ENCODE results near the gene FAM171A2. TPM values are rescaled to one million over a fixed set of nuclear protein-coding genes. Genes with fewer than 3 reads are reported as not detected.

The FAM171A2 gene
- total RNA-seq, 2 donors from 2014 or later, result 2.9 TPM; not detected in 1

DNA sequence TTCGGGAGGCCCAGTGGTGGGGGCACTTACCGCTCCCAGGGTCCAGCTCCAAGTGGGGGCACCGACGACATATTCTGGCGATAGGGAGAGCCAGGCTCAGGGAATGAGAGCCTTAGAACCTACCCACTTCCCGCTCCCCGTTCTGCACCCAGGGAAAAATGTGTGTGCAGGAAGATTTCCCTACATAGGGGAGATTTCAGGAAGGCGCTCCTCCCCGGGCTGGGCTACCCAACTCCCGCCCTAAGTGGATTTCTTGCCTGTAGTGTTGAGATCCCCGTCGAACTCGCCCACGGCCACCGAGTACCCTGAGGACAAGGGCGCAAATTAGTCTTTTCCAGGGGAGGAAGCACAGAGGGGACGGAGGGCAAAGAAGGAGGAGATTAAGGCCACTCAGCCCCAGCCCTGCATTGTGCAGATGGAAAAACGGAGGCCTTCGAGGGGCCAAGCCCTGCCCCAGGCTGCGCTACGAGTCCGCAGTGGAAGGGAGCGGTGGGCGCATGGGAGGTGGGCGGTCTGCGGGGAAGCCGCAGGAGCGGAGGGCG lies 20.7 kb upstream of the FAM171A2 start:
- DNase-seq (no peak), ATAC-seq (no peak)
- TF ChIP-seq, protein P1, sequence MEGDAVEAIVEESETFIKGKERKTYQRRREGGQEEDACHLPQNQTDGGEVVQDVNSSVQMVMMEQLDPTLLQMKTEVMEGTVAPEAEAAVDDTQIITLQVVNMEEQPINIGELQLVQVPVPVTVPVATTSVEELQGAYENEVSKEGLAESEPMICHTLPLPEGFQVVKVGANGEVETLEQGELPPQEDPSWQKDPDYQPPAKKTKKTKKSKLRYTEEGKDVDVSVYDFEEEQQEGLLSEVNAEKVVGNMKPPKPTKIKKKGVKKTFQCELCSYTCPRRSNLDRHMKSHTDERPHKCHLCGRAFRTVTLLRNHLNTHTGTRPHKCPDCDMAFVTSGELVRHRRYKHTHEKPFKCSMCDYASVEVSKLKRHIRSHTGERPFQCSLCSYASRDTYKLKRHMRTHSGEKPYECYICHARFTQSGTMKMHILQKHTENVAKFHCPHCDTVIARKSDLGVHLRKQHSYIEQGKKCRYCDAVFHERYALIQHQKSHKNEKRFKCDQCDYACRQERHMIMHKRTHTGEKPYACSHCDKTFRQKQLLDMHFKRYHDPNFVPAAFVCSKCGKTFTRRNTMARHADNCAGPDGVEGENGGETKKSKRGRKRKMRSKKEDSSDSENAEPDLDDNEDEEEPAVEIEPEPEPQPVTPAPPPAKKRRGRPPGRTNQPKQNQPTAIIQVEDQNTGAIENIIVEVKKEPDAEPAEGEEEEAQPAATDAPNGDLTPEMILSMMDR (IDR thresholded peaks at IDR 0.05), result no peak
- no peak for TF ChIP-seq POLR2A (IDR thresholded peaks at IDR 0.05)
- Histone ChIP-seq H3K4me3 (no peak overlapping the region), H3K36me3 (replicated peaks in 1 of 2; ENCODE audit: insufficient read depth in 1 of 2, low read depth in 2 of 2) (no peaks in the 10 kb centered on the region), H3K27me3 (no peaks in the 10 kb centered on the region), H3K9me3 (no peaks in the 10 kb centered on the region), H3K27ac (no peak overlapping the region), H3K4me1 (peaks cover 17% of the 10 kb centered on the region)
- intact Hi-C loops (cut with DNase I), result no loop called here
- 17 to 32% methylated on average over 12 to 29 of the region's 29 CpGs for WGBS, 2 donors

DNA sequence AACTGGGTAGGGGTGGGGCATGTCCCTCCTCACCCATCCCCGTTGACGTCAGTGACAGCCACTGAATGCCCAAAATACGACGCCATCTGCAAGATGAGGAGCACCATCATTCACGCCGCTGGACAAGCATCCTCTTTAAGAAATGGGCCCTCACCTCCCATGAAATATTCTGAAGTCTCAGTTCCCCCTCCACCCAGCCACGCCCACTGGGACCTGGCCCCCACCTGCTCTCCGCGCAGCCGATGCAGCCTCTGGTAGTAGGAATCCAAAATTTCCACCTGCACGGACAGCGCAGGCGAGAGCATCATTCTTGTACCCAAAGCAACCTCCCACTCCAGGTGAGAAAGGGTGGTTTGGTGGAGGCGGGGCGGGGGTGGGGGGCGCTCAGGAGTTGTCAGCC lies 20.2 kb upstream of the FAM171A2 start:
- intact Hi-C loops (cut with DNase I), result no loop called here
- no peak for TF ChIP-seq POLR2A (IDR thresholded peaks at IDR 0.05)
- TF ChIP-seq, protein P1 (IDR thresholded peaks at IDR 0.05), result no peak
- WGBS, 2 donors, result 62 to 87% methylated on average over 8 to 16 of the region's 16 CpGs
- ATAC-seq (no peak), DNase-seq (no peak)
- no peaks in the 10 kb centered on the region for H3K27me3 ChIP-seq
- no peak overlapping the region for H3K27ac ChIP-seq
- H3K9me3 ChIP-seq, result no peaks in the 10 kb centered on the region
- no peak overlapping the region for H3K4me3 ChIP-seq
- H3K4me1 ChIP-seq, result peaks cover 17% of the 10 kb centered on the region
- no peaks in the 10 kb centered on the region for H3K36me3 ChIP-seq (replicated peaks in 1 of 2; ENCODE audit: insufficient read depth in 1 of 2, low read depth in 2 of 2)

DNA sequence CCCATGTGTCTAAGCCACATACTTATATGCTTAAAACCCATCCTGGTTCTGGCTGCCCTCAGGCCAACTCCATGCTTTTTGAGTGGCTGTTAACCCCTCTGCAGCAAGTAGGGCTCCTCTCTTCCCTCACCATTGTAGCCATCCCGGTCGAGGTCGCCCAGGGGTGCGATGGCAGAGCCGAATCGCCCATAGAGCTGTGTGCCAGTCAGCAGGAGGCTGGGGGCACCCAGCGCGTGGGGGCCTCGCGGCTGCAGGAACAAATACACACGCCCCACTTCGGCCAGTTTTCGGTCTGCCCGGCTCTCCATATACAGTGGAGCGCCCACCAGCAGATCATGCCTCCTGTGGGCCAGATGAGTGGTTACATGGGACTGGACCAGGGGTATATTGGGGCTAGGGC lies 19.7 kb upstream of the FAM171A2 start:
- TF ChIP-seq, protein P1 (IDR thresholded peaks at IDR 0.05), result no peak
- TF ChIP-seq POLR2A (IDR thresholded peaks at IDR 0.05), result no peak
- DNase-seq (no peak), ATAC-seq (no peak)
- H3K36me3 ChIP-seq (replicated peaks in 1 of 2; ENCODE audit: insufficient read depth in 1 of 2, low read depth in 2 of 2), result no peaks in the 10 kb centered on the region
- H3K27me3 ChIP-seq, result no peaks in the 10 kb centered on the region
- no peak overlapping the region for H3K27ac ChIP-seq
- intact Hi-C loops (cut with DNase I), result no loop called here
- 92 to 96% methylated on average over 11 to 15 of the region's 15 CpGs for WGBS, 2 donors
- H3K4me3 ChIP-seq, result no peak overlapping the region
- peaks cover 17% of the 10 kb centered on the region for H3K4me1 ChIP-seq
- no peaks in the 10 kb centered on the region for H3K9me3 ChIP-seq

DNA sequence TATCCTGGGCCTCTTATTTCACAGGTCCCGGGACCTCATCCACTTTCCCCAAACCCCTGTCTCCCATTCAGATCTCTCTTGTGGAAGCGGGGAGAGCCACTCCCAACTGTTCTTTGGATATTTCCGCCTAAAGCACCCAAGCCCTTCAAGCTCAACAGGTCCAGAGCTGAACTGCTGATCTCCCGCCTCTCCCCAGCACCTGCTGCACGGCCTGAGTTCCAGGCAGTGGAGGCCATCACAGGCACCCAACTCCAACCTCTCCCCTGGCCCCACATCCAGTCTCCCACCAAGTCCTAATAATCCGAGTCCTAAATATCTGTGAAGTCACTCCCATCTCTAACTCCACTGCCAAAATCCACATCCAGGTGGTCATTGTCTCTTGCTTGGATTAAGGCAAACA lies 19.3 kb upstream of the FAM171A2 start:
- TF ChIP-seq POLR2A (IDR thresholded peaks at IDR 0.05), result no peak
- WGBS, 2 donors, result 81 to 84% methylated on average over 6 of the region's 6 CpGs
- intact Hi-C loops (cut with DNase I), result no loop called here
- ATAC-seq (no peak), DNase-seq (no peak)
- Histone ChIP-seq H3K36me3 (replicated peaks in 1 of 2; ENCODE audit: insufficient read depth in 1 of 2, low read depth in 2 of 2) (no peaks in the 10 kb centered on the region), H3K9me3 (no peaks in the 10 kb centered on the region), H3K4me3 (no peak overlapping the region), H3K27me3 (no peaks in the 10 kb centered on the region), H3K27ac (no peak overlapping the region), H3K4me1 (peaks cover 17% of the 10 kb centered on the region)

DNA sequence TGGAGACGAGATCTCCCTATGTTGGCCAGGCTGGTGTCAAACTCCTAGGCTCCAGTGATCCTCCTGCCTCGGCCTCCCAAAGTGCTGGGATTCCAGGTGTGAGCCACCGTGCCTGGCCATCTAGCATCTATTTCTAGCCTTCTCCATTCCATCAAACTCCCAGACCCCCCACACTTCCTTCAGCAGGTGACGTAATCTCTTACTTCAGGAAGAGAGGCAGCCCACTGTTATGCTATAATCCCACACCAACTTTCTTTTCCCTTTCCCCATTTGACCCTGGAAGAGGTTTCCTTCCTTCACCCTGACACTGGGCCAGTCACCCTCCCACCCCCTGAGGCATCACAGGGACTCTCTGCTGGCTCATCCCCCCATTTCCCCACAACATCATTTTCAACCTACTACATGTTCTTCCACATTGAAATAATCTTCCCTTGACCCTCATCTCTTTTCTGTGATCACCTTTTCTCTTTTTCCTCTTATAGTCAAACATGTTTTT lies 18.2 kb upstream of the FAM171A2 start:
- ATAC-seq (no peak), DNase-seq (no peak)
- Histone ChIP-seq H3K36me3 (replicated peaks in 1 of 2; ENCODE audit: insufficient read depth in 1 of 2, low read depth in 2 of 2) (no peaks in the 10 kb centered on the region), H3K4me1 (peaks cover 17% of the 10 kb centered on the region), H3K27me3 (no peaks in the 10 kb centered on the region), H3K4me3 (no peak overlapping the region), H3K9me3 (no peaks in the 10 kb centered on the region), H3K27ac (no peak overlapping the region)
- intact Hi-C loops (cut with DNase I), result no loop called here
- 65 to 74% methylated on average over 4 of the region's 4 CpGs for WGBS, 2 donors
- TF ChIP-seq, protein P1 (IDR thresholded peaks at IDR 0.05), result no peak
- TF ChIP-seq POLR2A (IDR thresholded peaks at IDR 0.05), result no peak

Measured in body of pancreas (tissue), 4 donors.